H1 (cell line): Measurements from ENCODE around the gene PCDHA13.

Experiments used
- CBX5 ChIP-seq: fragments of 300-800, 300-1000 bp; sonication (generic); IDR thresholded peaks from 2 replicates; pipeline ENCODE4 v1.7.1; 2016; ENCODE audit warnings: antibody characterized with exemption, low read length, low read depth
- CREB1 ChIP-seq: IDR thresholded peaks from 2 replicates; pipeline ENCODE4 v1.6.1; 2012; ENCODE audit warnings: inconsistent platforms
- EP300 ChIP-seq, 2 experiments: IDR thresholded peaks; 1 replicate in 1 of 2; 2 replicates in 1 of 2; pipeline ENCODE4 v1.6.1; 2011 to 2012; ENCODE audit warnings: low read depth in 2 of 2, low read length in 2 of 2, mild to moderate bottlenecking in 2 of 2, borderline replicate concordance in 1 of 2, inconsistent platforms in 1 of 2, moderate library complexity in 1 of 2
- GTF2F1 ChIP-seq: IDR thresholded peaks from 2 replicates; pipeline ENCODE4 v1.6.1; 2012; ENCODE audit warnings: low read depth, low read length, improper control_type of control experiment, borderline replicate concordance
- POLR2A ChIP-seq, 2 experiments: IDR thresholded peaks; 1 replicate in 1 of 2; 2 replicates in 1 of 2; pipeline ENCODE4 v1.6.1; 2011; ENCODE audit warnings: low read depth in 2 of 2, low read length in 2 of 2, mild to moderate bottlenecking in 2 of 2; ENCODE audit errors: control extremely low read depth in 1 of 2
- RFX5 ChIP-seq: IDR thresholded peaks from 2 replicates; pipeline ENCODE4 v1.6.1; 2011; ENCODE audit warnings: low read depth, low read length, improper control_type of control experiment, borderline replicate concordance
- RNF2 ChIP-seq: fragments of 200-900, 300-1000 bp; sonication (generic); IDR thresholded peaks from 2 replicates; pipeline ENCODE4 v1.7.1; 2016; ENCODE audit warnings: borderline replicate concordance, low read depth, mild to moderate bottlenecking, antibody characterized with exemption, low read length; ENCODE audit not compliant: poor library complexity, severe bottlenecking; ENCODE audit errors: missing control alignments
- SIN3A ChIP-seq, 2 experiments: IDR thresholded peaks in 1 of 2; conservative IDR thresholded peaks in 1 of 2; 2 replicates each; pipeline ENCODE4 v1.6.1; 2011 to 2012; ENCODE audit warnings: low read length in 2 of 2, improper control_type of control experiment in 1 of 2, low read depth in 1 of 2, mild to moderate bottlenecking in 1 of 2
- TAF1 ChIP-seq: IDR thresholded peaks from 2 replicates; pipeline ENCODE4 v1.6.1; 2011; ENCODE audit warnings: mild to moderate bottlenecking, low read depth, low read length
- USF2 ChIP-seq: IDR thresholded peaks from 2 replicates; pipeline ENCODE4 v1.6.1; 2011; ENCODE audit warnings: low read length, improper control_type of control experiment
- ZNF274 ChIP-seq: IDR thresholded peaks from 2 replicates; pipeline ENCODE4 v1.7.0; 2012; ENCODE audit warnings: low read length, borderline replicate concordance; ENCODE audit errors: extremely low read depth
- TF ChIP-seq, protein P1 (sequence below): IDR thresholded peaks from 2 replicates; pipeline ENCODE4 v1.6.1; 2012; ENCODE audit warnings: inconsistent platforms
- TF ChIP-seq, protein P2 (sequence below), 3 experiments: IDR thresholded peaks; 1 replicate in 2 of 3; 2 replicates in 1 of 3; pipeline versions ENCODE4 v1.5.1 to v1.6.1; 2011; ENCODE audit warnings: low read length in 3 of 3, mild to moderate bottlenecking in 3 of 3, inconsistent platforms in 2 of 3, low read depth in 1 of 3, moderate library complexity in 1 of 3; ENCODE audit not compliant: insufficient read depth in 1 of 3; ENCODE audit errors: control extremely low read depth in 1 of 3

- TF ChIP-seq, protein P1, sequence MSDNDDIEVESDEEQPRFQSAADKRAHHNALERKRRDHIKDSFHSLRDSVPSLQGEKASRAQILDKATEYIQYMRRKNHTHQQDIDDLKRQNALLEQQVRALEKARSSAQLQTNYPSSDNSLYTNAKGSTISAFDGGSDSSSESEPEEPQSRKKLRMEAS: peak; percentile 36; the same call in 1 of the 2 replicates
- TF ChIP-seq SIN3A (conservative IDR thresholded peaks at IDR 0.05 in 1 of 2, IDR thresholded peaks at IDR 0.05 in 1 of 2; ENCODE audit: low read depth in 1 of 2, low read length in 2 of 2): 0 out of 4 replicates have a peak, but pooled peaks of 1 of the 2 experiments have one; percentile 23
- no peak for TF ChIP-seq GTF2F1
- no peak for TF ChIP-seq EP300 (IDR thresholded peaks at IDR 0.05; ENCODE audit: borderline replicate concordance in 1 of 2, low read depth in 2 of 2, low read length in 2 of 2)
- TF ChIP-seq CREB1: no peak
- no peak for TF ChIP-seq RNF2
- no peak; the same call in 1 of the 2 replicates for TF ChIP-seq TAF1
- TF ChIP-seq, protein P2, sequence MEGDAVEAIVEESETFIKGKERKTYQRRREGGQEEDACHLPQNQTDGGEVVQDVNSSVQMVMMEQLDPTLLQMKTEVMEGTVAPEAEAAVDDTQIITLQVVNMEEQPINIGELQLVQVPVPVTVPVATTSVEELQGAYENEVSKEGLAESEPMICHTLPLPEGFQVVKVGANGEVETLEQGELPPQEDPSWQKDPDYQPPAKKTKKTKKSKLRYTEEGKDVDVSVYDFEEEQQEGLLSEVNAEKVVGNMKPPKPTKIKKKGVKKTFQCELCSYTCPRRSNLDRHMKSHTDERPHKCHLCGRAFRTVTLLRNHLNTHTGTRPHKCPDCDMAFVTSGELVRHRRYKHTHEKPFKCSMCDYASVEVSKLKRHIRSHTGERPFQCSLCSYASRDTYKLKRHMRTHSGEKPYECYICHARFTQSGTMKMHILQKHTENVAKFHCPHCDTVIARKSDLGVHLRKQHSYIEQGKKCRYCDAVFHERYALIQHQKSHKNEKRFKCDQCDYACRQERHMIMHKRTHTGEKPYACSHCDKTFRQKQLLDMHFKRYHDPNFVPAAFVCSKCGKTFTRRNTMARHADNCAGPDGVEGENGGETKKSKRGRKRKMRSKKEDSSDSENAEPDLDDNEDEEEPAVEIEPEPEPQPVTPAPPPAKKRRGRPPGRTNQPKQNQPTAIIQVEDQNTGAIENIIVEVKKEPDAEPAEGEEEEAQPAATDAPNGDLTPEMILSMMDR (IDR thresholded peaks at IDR 0.05; ENCODE audit: control extremely low read depth in 1 of 3, insufficient read depth in 1 of 3, low read depth in 1 of 3, low read length in 3 of 3): peak in 1 of 3 experiments; percentile 9; a peak in 1 of 4 replicates
- TF ChIP-seq RFX5: no peak
- no peak for TF ChIP-seq POLR2A (IDR thresholded peaks at IDR 0.05; ENCODE audit: control extremely low read depth in 1 of 2, low read depth in 2 of 2, low read length in 2 of 2)
- TF ChIP-seq CBX5: no peak
- TF ChIP-seq USF2: 0 out of 2 replicates have a peak, but pooled peaks have one; percentile 9
- TF ChIP-seq ZNF274: no peak
Measured at GRCh38 chr5:140927228-140927573, 45.3 kb downstream of the PCDHA13 start.
